Measurements from ENCODE around the gene CCN6.

Gene CCN6

DNA sequence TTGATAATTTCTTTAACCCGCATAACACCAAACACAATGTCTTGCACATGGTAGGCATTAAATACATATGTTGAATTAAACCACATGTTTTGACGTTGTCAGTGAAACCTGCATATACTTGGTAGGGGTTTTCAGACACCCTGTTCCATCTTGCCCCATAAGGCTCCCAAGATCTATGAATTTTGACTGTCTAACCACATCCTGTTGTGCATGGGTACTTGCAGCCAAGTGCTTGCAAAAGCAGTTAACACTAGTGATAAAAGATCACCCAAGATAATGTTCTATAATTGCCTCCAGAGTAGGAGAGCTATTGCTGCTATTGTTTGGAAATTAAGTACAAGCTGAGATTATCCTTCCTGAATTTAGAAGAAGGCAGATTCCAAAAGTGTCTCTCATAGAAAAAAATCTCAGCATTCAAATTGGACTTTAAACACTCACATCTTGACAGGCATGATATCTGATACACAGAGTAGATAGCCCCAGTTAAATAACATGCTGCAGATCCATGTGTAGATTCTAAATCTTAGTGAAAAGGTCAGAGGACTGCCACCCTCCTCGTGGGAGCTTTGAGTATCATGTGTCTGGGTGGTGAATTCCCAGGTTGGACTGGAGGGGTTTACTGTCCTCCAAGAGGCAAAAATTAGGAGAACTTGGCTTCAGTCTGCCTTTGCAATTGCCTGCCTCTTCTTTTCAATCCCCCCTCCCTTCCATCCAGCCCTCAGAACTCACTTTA, 25.8 kb upstream of the CCN6 start:
- in situ Hi-C loops (cut with MboI; ENCODE audit: low sequenced_read_pairs), result no loop called here

- in situ Hi-C loops (cut with MboI; ENCODE audit: low sequenced_read_pairs), result no loop called here
Observed at GRCh38 chr6:112029045-112029822, 24.7 kb upstream of the CCN6 start.

- in situ Hi-C loops (cut with MboI; ENCODE audit: low sequenced_read_pairs), result no loop called here
Observed at GRCh38 chr6:112030206-112030960, 23.5 kb upstream of the CCN6 start.

DNA sequence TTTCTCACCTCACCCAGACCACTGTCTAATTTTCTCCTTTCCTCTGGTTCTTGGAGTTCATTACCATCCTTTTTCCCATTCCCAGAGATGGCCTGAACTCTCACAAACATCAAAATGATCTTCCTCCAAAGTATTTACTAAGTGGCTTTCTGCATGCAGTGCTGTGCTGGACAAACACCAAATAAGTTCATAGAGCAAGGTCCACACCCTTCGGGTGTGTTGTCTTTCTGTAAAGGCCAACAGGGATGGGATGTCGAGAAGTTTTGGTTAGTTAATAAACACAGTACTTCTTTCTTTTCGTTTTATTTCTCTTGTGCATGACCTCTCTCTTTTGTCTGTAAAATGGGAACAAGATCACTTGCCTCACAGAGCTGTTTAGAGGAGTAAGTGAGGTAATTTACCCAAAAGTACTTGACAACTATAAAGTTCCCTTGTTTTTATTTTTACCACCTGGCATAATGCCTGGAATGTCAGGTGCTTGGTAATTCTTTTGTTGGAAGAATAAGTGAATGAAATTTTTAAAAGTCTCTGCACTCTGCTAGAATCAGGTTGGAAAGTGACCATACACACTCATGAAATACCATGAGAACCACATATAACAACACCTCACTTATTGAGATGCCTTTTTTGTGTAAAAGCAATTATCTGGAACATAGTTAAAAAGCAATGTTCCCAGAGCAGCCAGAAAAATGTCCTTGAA, 22.8 kb upstream of the CCN6 start:
- in situ Hi-C loops (cut with MboI; ENCODE audit: low sequenced_read_pairs), result no loop called here

- in situ Hi-C loops (cut with MboI; ENCODE audit: low sequenced_read_pairs), result no loop called here
Observed at GRCh38 chr6:112031960-112032359, 21.9 kb upstream of the CCN6 start.

DNA sequence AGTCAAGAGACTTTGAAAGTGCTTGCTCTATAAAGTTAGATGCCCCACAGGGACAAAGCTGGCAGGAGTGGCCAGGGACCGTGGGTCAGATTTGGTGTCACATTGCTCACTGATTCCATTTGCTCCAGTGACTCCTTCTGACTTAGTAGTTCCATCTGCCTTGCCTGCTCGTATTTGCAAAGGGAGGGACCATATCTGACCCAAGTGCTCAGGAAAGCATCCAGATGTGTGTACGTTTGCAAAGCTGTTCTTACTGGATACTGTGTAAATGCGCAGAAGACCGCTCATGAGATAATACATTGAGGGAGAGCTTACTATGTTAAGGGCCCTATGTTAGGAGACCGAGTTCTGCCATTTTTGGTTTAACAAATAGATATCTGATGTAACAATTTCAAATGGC, 21.2 kb upstream of the CCN6 start:
- in situ Hi-C loops (cut with MboI; ENCODE audit: low sequenced_read_pairs), result no loop called here

GRCh38 chr6:112033791-112034615, 19.9 kb upstream of the CCN6 start:
- in situ Hi-C loops (cut with MboI; ENCODE audit: low sequenced_read_pairs), result no loop called here

- in situ Hi-C loops (cut with MboI; ENCODE audit: low sequenced_read_pairs), result no loop called here
Observed at GRCh38 chr6:112034616-112034995, 19.3 kb upstream of the CCN6 start.

DNA sequence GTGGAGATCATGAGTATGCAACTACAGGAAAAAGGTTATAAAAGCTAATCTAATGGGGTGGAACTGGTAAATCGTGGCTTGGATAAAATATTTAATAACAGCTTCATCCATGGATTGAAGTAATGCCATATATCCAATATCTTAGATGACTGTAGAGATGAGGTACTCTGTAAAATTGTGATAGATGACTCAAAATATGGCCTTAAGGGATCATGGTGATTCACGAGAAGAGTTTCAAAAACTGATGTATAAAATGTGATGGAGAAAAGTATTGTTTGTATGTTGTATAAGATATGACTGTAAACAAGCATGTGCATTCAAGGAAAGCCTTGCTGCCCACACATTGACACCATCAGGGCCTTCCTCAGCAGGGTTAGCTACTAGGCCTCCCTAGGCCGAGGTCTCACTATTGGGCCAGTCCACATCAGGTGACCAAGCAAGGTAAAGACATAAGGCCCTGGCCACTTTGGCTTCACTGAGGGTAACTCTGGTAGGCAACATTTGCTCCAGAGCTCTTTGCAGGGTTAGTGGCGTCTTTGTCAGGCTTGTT, 17.7 kb upstream of the CCN6 start:
- in situ Hi-C loops (cut with MboI; ENCODE audit: low sequenced_read_pairs), result no loop called here

- in situ Hi-C loops (cut with MboI; ENCODE audit: low sequenced_read_pairs), result no loop called here
Observed at GRCh38 chr6:112037783-112038216, 16.1 kb upstream of the CCN6 start.

GRCh38 chr6:112038268-112038667, 15.6 kb upstream of the CCN6 start:
- in situ Hi-C loops (cut with MboI; ENCODE audit: low sequenced_read_pairs), result no loop called here

DNA sequence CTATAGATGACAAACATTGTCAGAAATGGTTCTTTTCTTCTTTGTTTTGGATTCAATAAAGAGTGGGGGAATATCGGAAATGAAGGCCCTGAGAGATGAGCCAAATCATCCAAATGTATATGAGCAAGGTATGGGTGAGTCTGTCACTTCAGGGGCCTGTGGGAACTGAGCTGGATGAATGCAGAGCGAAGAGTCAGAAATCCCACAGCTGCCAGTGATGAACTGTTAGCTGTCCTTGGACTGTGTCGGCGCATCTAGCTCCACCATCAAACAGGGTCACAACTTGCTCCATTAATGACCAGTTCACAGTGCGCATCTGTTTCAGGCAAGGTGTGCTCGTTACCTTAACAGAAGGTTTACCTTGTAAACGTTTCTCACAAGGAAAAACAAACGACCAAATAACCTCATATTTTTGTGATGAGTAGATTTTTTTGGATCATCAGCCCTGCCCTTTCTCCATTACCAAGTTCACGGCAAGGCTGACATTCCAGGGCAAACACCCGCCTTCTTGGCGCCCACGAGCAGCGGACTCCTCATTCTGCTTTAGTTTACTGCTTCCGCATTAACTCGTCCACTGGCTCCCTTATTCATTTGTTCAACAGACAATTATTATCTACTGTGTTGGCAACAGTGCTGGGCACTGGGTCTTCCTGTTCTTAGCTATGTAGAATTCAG, 15.0 kb upstream of the CCN6 start:
- in situ Hi-C loops (cut with MboI; ENCODE audit: low sequenced_read_pairs), result no loop called here

GRCh38 chr6:112039431-112039770, 14.5 kb upstream of the CCN6 start:
- in situ Hi-C loops (cut with MboI; ENCODE audit: low sequenced_read_pairs), result no loop called here

GRCh38 chr6:112040956-112041355, 12.9 kb upstream of the CCN6 start:
- in situ Hi-C loops (cut with MboI; ENCODE audit: low sequenced_read_pairs), result no loop called here

- in situ Hi-C loops (cut with MboI; ENCODE audit: low sequenced_read_pairs), result no loop called here
Observed at GRCh38 chr6:112041535-112041934, 12.4 kb upstream of the CCN6 start.

- in situ Hi-C loops (cut with MboI; ENCODE audit: low sequenced_read_pairs), result no loop called here
Observed at GRCh38 chr6:112043032-112044007, 10.6 kb upstream of the CCN6 start.

DNA sequence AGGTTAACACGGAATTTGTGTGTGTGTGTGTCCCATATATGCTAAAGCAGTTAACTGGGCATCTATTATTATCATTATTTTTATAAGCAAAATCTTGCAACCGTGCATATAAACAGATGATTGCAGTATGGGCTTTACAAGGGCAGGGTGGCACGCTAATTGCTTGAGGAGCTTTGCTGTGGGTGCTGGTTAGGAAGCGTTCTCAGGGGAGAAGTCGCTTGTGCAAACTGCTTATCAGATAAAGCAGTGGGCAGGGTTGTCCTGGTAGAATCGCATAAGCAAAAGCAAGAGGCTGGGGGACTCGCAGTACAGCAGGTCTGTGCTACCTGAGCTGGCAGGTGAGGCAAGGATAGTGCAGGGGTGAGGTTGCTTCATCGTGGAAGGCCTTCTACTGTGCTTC, 9.7 kb upstream of the CCN6 start:
- in situ Hi-C loops (cut with MboI; ENCODE audit: low sequenced_read_pairs), result no loop called here

- in situ Hi-C loops (cut with MboI; ENCODE audit: low sequenced_read_pairs), result no loop called here
Observed at GRCh38 chr6:112044856-112045255, 9.0 kb upstream of the CCN6 start.
